Neuronal stem cell (in vitro differentiated cells): ENCODE results near the gene MEN1.

ENCODE experiments used
- DNase-seq: peaks from one replicate; pipeline ENCODE4 v3.0.0-alpha.2; 2013; ENCODE audit warnings: low spot score
- H2AFZ ChIP-seq: one replicate; pipeline ENCODE4 v1.6.1; 2013; ENCODE audit warnings: mild to moderate bottlenecking, low read length, inconsistent platforms
- H2AK5ac ChIP-seq: 2 replicates; pipeline ENCODE4 v1.6.1; 2013; ENCODE audit warnings: low read depth, mild to moderate bottlenecking, inconsistent platforms, low read length, moderate library complexity, mixed read lengths
- H2BK120ac ChIP-seq: 2 replicates; pipeline ENCODE4 v1.6.1; 2013; ENCODE audit warnings: low read depth, mild to moderate bottlenecking, inconsistent platforms, low read length, moderate library complexity, mixed read lengths
- H2BK12ac ChIP-seq: one replicate; pipeline ENCODE4 v1.6.1; 2013; ENCODE audit warnings: low read length, inconsistent platforms
- H2BK15ac ChIP-seq: 2 replicates; pipeline ENCODE4 v1.6.1; 2013; ENCODE audit warnings: mild to moderate bottlenecking, low read length, inconsistent platforms, mixed read lengths
- H2BK5ac ChIP-seq: one replicate; pipeline ENCODE4 v1.6.1; 2013; ENCODE audit warnings: inconsistent platforms, mild to moderate bottlenecking, low read length, moderate library complexity
- H3K14ac ChIP-seq: one replicate; pipeline ENCODE4 v1.6.1; 2013; ENCODE audit warnings: low read length, inconsistent platforms
- H3K18ac ChIP-seq: 2 replicates; pipeline ENCODE4 v1.6.1; 2013; ENCODE audit warnings: low read length, inconsistent platforms
- H3K23ac ChIP-seq: 2 replicates; pipeline ENCODE4 v1.6.1; 2013; ENCODE audit warnings: low read depth, mild to moderate bottlenecking, mixed read lengths, low read length, inconsistent platforms; ENCODE audit not compliant: poor library complexity
- H3K27ac ChIP-seq: replicated peaks from 3 replicates; pipeline ENCODE4 v1.5.1; 2013; ENCODE audit warnings: low read length, inconsistent platforms
- H3K27me3 ChIP-seq, 3 experiments: 2 replicates each; pipeline ENCODE4 v1.6.1; 2013; ENCODE audit warnings: low read length in 3 of 3, mild to moderate bottlenecking in 2 of 3, inconsistent platforms in 1 of 3, low read depth in 1 of 3, mixed read lengths in 1 of 3, moderate library complexity in 1 of 3; ENCODE audit not compliant: control insufficient read depth in 3 of 3, insufficient read depth in 3 of 3
- H3K36me3 ChIP-seq, 2 donors: replicated peaks in 1 of 2; 2 replicates each; pipeline ENCODE4 v1.6.1; 2013; ENCODE audit warnings: low read length in 2 of 2; ENCODE audit not compliant: control insufficient read depth in 2 of 2, insufficient read depth in 2 of 2
- H3K4ac ChIP-seq: 2 replicates; pipeline ENCODE4 v1.6.1; 2013; ENCODE audit warnings: inconsistent platforms, mild to moderate bottlenecking, low read length, moderate library complexity
- H3K4me1 ChIP-seq, 2 donors: 1 replicate in 1 of 2; 2 replicates in 1 of 2; pipeline ENCODE4 v1.6.1; 2013; ENCODE audit warnings: low read length in 2 of 2, low read depth in 1 of 2; ENCODE audit not compliant: control insufficient read depth in 2 of 2, insufficient read depth in 1 of 2
- H3K4me2 ChIP-seq: one replicate; pipeline ENCODE4 v1.6.1; 2013; ENCODE audit warnings: mild to moderate bottlenecking, low read length, inconsistent platforms; ENCODE audit not compliant: insufficient read depth, poor library complexity, severe bottlenecking
- H3K4me3 ChIP-seq, 2 donors: 2 replicates each; pipeline ENCODE4 v1.5.1; 2013; ENCODE audit warnings: low read length in 2 of 2, mild to moderate bottlenecking in 2 of 2, inconsistent platforms in 1 of 2, moderate library complexity in 1 of 2
- H3K79me1 ChIP-seq: one replicate; pipeline ENCODE4 v1.6.1; 2013; ENCODE audit warnings: low read depth, mild to moderate bottlenecking, inconsistent platforms, low read length, moderate library complexity
- H3K9ac ChIP-seq: one replicate; pipeline ENCODE4 v1.6.1; 2013; ENCODE audit warnings: mild to moderate bottlenecking, low read depth, low read length, inconsistent platforms; ENCODE audit not compliant: poor library complexity
- H3K9me3 ChIP-seq, 2 donors: replicated peaks in 1 of 2; 2 replicates each; pipeline versions ENCODE3 to v1.6.1; 2013; ENCODE audit warnings: low read length in 2 of 2, mild to moderate bottlenecking in 2 of 2, inconsistent platforms in 1 of 2, low read depth in 1 of 2, mixed read lengths in 1 of 2, moderate library complexity in 1 of 2; ENCODE audit not compliant: control insufficient read depth in 2 of 2, insufficient read depth in 1 of 2
- H4K8ac ChIP-seq: one replicate; pipeline ENCODE4 v1.6.1; 2013; ENCODE audit warnings: low read depth, mild to moderate bottlenecking, inconsistent platforms, low read length, moderate library complexity
- H4K91ac ChIP-seq: one replicate; pipeline ENCODE4 v1.6.1; 2013; ENCODE audit warnings: low read length, low read depth, mild to moderate bottlenecking, inconsistent platforms; ENCODE audit not compliant: poor library complexity
- WGBS, 2 donors: extraction: QIAGEN DNeasy Blood & Tissue Kit; methylation state at CpG; one replicate each; pipeline ENCODE4 v1.1.7; 2013; ENCODE audit warnings: missing lambda C conversion rate in 2 of 2, mixed read lengths in 1 of 2; ENCODE audit not compliant: insufficient read length in 2 of 2, insufficient replicate concordance in 1 of 2; ENCODE audit errors: extremely low coverage in 2 of 2; 5-methylcytosine and 5-hydroxymethylcytosine counted together

The MEN1 gene

DNA sequence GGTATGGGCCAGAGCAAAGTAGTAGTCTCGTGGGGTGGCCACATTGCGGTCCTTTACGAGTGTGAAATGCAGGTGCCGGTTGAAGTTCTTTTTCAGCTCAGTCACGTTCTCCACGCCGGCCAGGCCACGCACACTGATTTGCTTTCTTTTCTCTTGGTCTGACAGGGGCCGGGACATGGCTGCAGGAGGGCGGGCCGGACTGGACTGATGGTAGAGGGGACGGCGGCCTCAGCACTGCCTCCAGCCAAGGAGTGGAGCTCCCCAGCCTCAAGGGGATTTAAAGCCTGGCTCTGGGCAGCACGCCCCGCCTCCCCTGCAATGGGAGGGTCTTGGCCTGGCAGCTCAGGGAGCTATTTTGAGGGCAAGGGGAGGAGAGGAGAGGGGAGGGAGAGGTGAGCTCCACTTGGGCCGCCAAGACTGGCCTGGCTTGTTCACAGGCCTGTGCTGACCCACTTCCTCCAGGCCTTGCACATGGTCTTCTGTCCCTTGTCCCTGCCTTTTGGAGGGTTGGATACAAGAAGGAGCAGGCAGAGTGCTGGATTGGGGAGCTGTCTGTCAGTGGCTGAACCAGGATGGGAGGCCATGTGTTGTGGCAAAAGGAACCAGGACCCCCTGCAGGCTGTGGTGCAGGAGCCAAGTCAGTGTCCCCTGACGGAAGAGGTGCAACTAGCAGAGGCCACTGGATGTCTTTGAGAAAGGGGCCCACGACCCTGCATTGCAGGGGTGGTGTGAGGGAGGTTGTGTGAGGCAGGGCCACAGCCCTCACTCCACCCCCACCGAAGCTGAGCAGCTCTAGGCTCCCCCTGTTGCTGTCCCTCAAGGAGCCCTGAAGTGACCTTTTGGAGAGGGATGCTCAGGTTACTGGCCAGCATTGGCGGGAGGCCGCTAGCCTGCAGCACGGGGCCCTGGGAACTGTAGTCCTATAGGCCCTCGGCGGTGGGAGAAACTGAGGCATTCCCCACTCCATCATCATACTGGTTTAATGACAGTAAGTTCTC is 50.3 kb downstream of the MEN1 start, which contains the start of gene PYGM:
Gene PYGM, minus strand, starts transcription at position 253 of the 998 bp plus-strand sequence. Its CDS starts 76 bp downstream, at position 177.
- Histone ChIP-seq H2AFZ (peak within 1 kb of the TSS; percentile 61), H3K23ac (peak within 1 kb of the TSS; percentile 77), H3K4me1 (peaks cover 40 to 58% of the 10 kb centered on the region in 2 donors), H3K27me3 (no peaks in the 10 kb centered on the region), H3K4me3 (no peak within 1 kb of the TSS), H3K4ac (no peak within 1 kb of the TSS), H3K79me1 (peaks cover 3% of the 10 kb centered on the region), H4K8ac (no peak within 1 kb of the TSS), H2BK12ac (no peak within 1 kb of the TSS), H4K91ac (peak within 1 kb of the TSS; percentile 90), H2BK120ac (peak within 1 kb of the TSS; percentile 27), H2BK15ac (peak within 1 kb of the TSS; percentile 95), H2BK5ac (peak within 1 kb of the TSS; percentile 77), H3K9me3 (no peaks in the 10 kb centered on the region), H3K4me2 (peak within 1 kb of the TSS; percentile 23), H3K9ac (peak within 1 kb of the TSS; percentile 70), H3K27ac (peak within 1 kb of the TSS; percentile 87), H3K36me3 (peaks cover 19 to 31% of the 10 kb centered on the region in 2 donors), H3K18ac (peak within 1 kb of the TSS; percentile 93), H3K14ac (no peak within 1 kb of the TSS), H2AK5ac (peak within 1 kb of the TSS; percentile 87)
- no CpG with 5 or more reads among the region's 24 CpGs for WGBS, 2 donors
- peak; percentile 66 for DNase-seq

DNA sequence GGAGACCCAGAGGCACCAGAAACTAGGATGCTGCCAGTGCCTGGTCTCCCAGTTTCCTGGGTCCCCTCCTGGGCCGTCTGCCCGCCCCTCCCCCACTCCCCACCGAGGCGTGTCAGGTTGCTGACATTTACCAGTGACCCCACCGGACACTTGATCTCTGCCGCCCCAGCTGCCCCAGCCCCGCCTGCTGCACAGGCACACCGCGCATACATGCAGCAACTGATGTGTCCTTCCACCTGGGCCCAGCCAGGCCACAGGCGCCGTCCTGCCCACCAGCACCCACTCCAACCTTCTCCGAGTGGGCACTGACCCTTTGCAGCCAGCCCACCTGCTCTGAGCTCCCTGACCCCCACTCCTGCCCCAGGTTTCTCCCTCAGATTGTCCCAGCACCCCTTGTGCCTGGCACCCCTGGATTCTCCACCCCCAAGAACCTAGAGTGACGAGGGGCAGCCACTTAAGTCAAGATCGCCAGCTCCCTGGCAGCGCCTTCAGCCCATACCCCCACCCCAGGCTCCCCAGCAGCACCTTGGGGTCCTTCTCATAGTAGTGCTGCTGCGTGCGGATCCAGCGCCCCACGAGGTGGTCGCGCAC is 51.1 kb downstream of the MEN1 start:
- Histone ChIP-seq H3K14ac (no peak overlapping the region), H3K9ac (peak overlapping the region; percentile 70), H4K8ac (no peak overlapping the region), H3K27ac (peak overlapping the region; percentile 52), H3K4me3 (no peak overlapping the region), H3K36me3 (peaks cover 13 to 23% of the 10 kb centered on the region in 2 donors), H2AFZ (peak overlapping the region; percentile 61), H3K18ac (peak overlapping the region; percentile 93), H2BK120ac (peak overlapping the region; percentile 27), H3K4ac (no peak overlapping the region), H2BK5ac (peak overlapping the region; percentile 77), H3K9me3 (no peaks in the 10 kb centered on the region), H3K23ac (peak overlapping the region; percentile 77), H2AK5ac (peak overlapping the region; percentile 87), H3K4me1 (peaks cover 36 to 53% of the 10 kb centered on the region in 2 donors), H3K79me1 (peaks cover 2% of the 10 kb centered on the region), H4K91ac (peak overlapping the region; percentile 90), H3K27me3 (no peaks in the 10 kb centered on the region), H2BK12ac (no peak overlapping the region), H3K4me2 (no peak overlapping the region), H2BK15ac (peak overlapping the region; percentile 95)
- WGBS, 2 donors: no CpG with 5 or more reads among the region's 21 CpGs
- DNase-seq: no peak

DNA sequence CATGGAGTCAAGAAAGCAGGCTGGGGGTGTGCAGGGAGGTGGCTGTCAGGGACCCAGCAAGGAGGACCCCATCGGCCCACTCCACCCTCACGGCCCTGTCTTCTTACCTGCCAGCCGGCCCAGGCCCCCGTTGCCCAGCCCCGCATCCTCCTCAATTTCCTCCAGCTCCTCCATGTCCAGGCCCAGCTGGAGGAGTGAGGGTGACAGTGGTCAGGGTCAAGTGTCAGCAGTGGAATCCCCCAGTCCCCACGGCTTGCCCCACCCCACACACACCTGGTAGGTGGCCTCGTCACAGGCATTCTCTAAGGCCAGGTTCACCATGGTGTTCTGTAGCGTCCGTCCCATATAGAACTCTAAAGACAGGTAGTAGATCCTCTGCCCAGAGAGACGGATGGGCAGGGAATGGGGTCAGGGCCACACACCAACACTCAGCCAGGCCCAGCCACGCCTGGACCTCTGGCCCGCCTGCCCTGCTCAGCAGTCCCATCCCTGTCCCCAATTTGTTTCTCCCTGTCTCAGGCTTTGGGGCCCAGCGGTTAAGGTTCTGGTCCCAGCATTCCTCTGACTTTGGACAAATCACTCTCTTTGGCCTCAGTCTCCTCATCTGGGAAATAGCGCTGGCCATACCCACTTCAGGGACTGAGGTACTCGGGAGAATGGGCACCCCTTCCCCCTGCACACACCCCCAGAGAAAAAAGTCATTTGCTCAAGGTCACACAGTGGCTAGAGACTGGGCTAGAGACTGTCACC is 51.8 kb downstream of the MEN1 start:
- Histone ChIP-seq H3K23ac (peak overlapping the region; percentile 56), H4K91ac (no peak overlapping the region), H2BK5ac (peak overlapping the region; percentile 77), H3K27me3 (no peaks in the 10 kb centered on the region), H3K4me3 (no peak overlapping the region), H3K9ac (peak overlapping the region; percentile 51), H4K8ac (no peak overlapping the region), H2BK12ac (no peak overlapping the region), H3K18ac (peak overlapping the region; percentile 35), H3K4me2 (no peak overlapping the region), H2BK120ac (no peak overlapping the region), H3K9me3 (no peaks in the 10 kb centered on the region), H3K14ac (no peak overlapping the region), H2BK15ac (no peak overlapping the region), H3K4ac (no peak overlapping the region), H3K27ac (no peak overlapping the region), H2AK5ac (peak overlapping the region; percentile 48), H3K79me1 (peaks cover 4% of the 10 kb centered on the region), H2AFZ (no peak overlapping the region), H3K36me3 (peaks cover 8 to 16% of the 10 kb centered on the region in 2 donors), H3K4me1 (peaks cover 31 to 46% of the 10 kb centered on the region in 2 donors)
- WGBS, 2 donors: no CpG with 5 or more reads among the region's 15 CpGs
- DNase-seq: no peak
